ENCODE results near the gene SMIM1. TPM values are rescaled to one million over a fixed set of nuclear protein-coding genes. Genes with fewer than 3 reads are reported as not detected.
A peak's percentile ranks its signal among the peaks of the same experiment; 100 is the strongest.
"Not testable (repeated sequence)": the region's sequence is repeated elsewhere in the genome, so short reads cannot be mapped to it uniquely, and the experiment has no call there.

SMIM1 gene
- total RNA-seq, 1 donor from 2014 or later: 5.7 TPM

GRCh38 chr1:3796215-3797061 is 23.9 kb downstream of the SMIM1 start, which contains the start of gene LRRC47:
LRRC47 (minus strand) TSS chr1:3796498; CDS start chr1:3796476, 22 bp downstream.
- DNase-seq: peak; percentile 98

DNA sequence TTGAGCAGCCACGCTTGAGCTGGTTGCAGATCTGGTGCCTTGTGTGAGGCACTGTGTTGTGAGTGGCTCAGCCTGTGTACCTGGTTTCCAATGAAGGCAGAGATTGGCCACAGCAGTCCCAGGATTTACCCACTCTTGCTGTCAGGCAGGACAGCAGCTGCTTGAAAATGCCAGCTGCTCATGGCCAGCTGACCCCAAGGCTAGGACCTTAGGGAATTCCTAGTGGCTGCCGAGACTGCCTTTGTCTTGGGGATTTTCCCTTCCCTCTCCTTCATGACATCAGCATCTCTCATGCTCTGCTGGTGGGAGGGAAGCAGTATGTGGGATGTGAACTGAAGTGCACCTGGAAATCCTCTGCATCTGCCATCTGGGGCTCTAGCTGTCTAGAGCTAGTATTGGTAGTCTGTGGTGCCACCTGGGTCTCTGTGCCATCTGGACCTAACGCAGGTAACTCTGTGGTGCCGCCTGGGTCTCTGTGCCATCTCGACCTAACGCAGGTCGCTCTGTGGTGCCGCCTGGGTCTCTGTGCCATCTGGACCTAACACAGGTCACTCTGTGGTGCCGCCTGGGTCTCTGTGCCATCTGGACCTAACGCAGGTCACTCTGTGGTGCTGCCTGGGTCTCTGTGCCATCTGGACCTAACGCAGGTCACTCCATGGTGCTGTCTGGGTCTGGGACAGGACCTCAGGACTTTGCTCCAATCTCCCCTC is 27.6 kb downstream of the SMIM1 start:
- DNase-seq: peak; percentile 38

- not testable (repeated sequence) for DNase-seq
Measured at GRCh38 chr1:3800795-3801194, 28.2 kb downstream of the SMIM1 start.

- peak; percentile 59 for DNase-seq
Measured at GRCh38 chr1:3803905-3804626, 31.5 kb downstream of the SMIM1 start.

- not testable (repeated sequence) for DNase-seq
Measured at GRCh38 chr1:3804627-3804944, 32.0 kb downstream of the SMIM1 start.

- no peak for DNase-seq
Measured at GRCh38 chr1:3805038-3805437, 32.5 kb downstream of the SMIM1 start.

- no peak for DNase-seq
Measured at GRCh38 chr1:3807769-3808168, 35.2 kb downstream of the SMIM1 start.

- no peak for DNase-seq
Measured at GRCh38 chr1:3809680-3810079, 37.1 kb downstream of the SMIM1 start.

DNA sequence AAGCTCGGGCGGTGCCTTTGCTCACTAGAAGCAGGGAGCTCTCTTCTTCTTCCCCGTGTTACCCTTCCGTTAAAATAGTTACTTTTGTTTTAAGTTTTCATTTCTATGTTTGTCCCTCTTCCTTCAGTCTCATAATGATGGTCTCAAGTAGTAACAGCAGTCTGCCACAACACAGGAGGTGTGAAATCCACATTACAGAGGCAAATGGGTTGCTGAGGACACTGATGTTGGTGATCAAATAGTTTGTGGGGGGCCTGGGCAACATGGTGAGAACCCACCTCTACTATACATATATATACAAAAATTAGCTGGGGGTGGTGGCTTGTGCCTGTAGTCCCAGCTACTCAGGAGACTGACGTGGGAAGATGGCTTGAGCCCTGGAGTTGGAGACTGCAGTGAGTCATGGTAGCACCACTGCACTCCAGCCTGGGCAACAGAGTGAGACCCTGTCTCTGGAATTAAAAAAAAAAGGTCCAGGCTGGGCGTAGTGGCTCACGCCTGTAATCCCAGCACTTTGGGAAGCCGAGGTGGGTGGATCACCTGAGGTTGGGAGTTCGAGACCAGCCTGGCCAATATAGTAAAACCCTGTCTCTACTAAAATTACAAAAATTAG is 37.7 kb downstream of the SMIM1 start:
- DNase-seq: not testable (repeated sequence)

- no peak for DNase-seq
Measured at GRCh38 chr1:3811595-3811911, 39.0 kb downstream of the SMIM1 start.

- DNase-seq: no peak
Measured at GRCh38 chr1:3814065-3814464, 41.5 kb downstream of the SMIM1 start.

DNA sequence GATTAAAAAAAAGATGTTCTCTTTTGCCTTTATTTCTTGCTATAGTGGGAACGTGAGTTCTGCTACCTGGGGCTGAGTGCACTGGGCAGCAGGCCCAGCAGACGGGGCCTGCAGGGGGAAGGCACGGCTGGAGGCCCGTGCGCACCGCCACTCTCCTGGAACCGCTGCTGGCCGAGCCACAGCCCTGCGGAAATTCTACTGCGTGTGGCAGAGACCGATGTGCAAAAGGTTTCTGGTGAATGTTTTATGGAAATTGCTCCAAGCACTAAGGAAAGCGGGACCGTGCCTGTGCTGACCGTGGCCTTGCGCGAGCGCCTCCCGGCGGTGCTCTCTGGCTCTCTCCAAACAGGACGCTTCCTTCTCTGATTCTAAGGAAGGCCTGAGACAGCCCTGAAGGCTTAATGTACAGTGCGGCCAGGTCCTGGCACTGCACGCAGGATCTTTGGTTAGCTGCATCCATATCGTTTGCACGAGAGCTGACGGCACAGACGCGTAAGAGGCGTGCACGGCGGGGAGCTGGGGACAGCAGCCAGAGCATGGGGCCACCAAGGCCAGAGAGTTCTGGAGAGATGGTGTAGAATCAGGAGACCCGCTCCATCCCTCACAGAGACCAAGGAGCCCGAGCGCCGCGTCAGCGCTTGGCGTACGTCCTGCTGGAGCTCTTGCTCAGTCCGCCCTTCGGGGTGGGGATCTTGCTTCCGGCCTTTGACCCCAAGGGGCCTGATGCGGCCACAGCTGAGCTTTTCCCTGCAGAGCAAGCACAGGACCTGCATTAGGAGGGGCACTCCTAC is 42.4 kb downstream of the SMIM1 start:
- DNase-seq: no peak

GRCh38 chr1:3816331-3817137 is 44.0 kb downstream of the SMIM1 start:
- DNase-seq: no peak

- DNase-seq: no peak
Measured at GRCh38 chr1:3817138-3817740, 44.7 kb downstream of the SMIM1 start.

GRCh38 chr1:3817821-3818597 is 45.5 kb downstream of the SMIM1 start:
- DNase-seq: no peak

DNA sequence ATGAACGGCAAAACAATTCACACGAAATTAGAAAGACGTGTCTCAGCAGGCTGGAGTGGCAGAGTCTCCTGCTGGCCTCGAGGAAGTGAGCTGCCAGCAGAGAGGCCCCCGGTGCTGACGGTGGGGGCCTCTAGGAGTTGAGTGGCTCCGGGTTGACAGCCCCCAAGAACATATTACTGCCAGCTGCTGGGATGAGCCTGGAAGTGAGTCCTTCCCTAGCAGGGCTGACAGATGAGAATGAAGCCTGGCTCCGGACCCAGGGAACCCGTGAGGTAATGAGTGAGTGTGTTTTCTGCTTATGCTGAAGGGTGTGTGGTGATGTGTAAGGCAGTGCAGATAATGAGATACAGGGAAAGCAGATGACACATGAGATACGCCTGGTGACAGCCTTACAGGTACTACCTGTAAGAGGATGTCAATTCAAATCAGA is 47.2 kb downstream of the SMIM1 start:
- DNase-seq: peak; percentile 80

DNA sequence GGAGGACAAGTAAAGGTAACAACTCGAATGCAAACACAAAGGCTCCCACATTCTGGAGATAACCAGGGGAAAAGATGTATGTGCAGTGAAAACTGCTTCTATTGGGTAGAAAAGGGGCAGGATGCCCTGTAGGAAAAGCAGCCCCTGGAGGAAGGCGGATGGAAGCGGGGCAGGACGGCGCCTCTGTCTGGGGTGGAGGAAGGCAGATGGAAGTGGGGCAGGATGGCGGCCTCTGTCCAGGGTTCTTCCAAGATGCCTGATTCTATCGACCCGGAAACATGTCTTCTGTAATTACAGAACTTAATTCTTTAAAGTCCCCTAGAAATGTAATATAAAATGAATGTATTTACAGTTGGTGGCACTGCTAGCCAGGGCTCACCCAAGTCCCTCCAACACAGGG is 47.8 kb downstream of the SMIM1 start:
- DNase-seq: no peak

DNA sequence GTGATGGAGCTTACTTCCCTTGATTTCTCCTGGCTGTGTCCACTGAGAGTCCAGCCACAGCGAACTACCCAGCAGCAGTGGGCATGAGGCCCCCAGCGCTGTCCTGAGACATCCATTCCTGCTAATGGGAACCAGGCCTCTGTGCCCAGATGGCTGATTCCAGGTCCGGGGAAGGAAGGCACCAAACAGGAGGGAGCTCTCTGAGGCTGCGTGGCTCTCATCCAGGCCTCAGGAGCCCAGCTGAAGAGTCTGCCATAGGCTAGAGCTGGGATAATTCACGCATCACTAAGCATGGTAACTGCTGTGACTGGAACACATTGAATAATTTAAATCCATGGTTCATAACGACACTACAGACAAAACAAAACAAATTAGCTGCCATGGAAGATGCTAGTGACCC is 48.5 kb downstream of the SMIM1 start:
- peak; percentile 91 for DNase-seq

DNA sequence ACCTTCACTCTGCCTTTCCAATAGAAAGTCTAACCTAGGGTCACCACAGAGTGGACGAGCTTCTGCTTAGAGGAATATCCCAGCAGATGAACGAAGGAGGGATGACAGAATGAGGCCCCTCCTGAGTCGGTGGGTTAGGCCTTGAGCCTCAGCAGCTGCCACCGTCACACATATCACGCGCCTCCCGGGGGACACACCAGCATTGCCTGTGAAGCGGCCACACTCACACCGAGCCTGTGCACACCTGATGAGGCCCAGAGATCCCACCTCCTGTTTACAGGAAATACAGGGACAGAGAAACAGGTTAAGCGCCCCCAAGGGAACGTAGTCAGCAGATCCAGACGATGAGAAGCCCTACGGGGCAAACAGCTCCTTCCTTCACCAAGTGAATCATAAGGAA is 48.9 kb downstream of the SMIM1 start:
- DNase-seq: peak; percentile 78

- DNase-seq: peak; percentile 9
Measured at GRCh38 chr1:3821908-3822307, 49.4 kb downstream of the SMIM1 start.

Data from tongue (tissue), 2 donors.